ENCODE measurements around the gene TSPAN5. TPM values are rescaled to one million over a fixed set of nuclear protein-coding genes. Genes with fewer than 3 reads are reported as not detected.
A peak's percentile ranks its signal among the peaks of the same experiment; 100 is the strongest.
"Not testable (repeated sequence)": the region's sequence is repeated elsewhere in the genome, so short reads cannot be mapped to it uniquely, and the experiment has no call there.

TSPAN5 gene
- total RNA-seq, 1 donor from 2014 or later = 21.1 TPM

- no peak for DNase-seq (ENCODE audit: low spot score)
- H3K36me3 Mint-ChIP-seq (ENCODE audit: low read depth) = peaks cover 13% of the 10 kb centered on the region
- peak overlapping the region; percentile 14 for H3K27ac Mint-ChIP-seq
- intact Hi-C loops (cut with micrococcal nuclease) = loop anchor here (1.0 kb wide), 2 partner anchors 10 to 18 kb away; no protein-coding TSS in a partner anchor
- H3K4me3 Mint-ChIP-seq (ENCODE audit: low read depth) = no peak overlapping the region
- no peaks in the 10 kb centered on the region for H3K27me3 Mint-ChIP-seq (ENCODE audit: low read depth)
- no peaks in the 10 kb centered on the region for H3K9me3 Mint-ChIP-seq
- peaks cover 36% of the 10 kb centered on the region for H3K4me1 Mint-ChIP-seq (ENCODE audit: low read depth)
Measured at GRCh38 chr4:98493296-98493695, 165.1 kb downstream of the TSPAN5 start.

GRCh38 chr4:98491899-98492559, 166.4 kb downstream of the TSPAN5 start:
- H3K4me3 Mint-ChIP-seq (ENCODE audit: low read depth) = no peak overlapping the region
- intact Hi-C loops (cut with micrococcal nuclease) = no loop called here

GRCh38 chr4:98490251-98490650, 168.2 kb downstream of the TSPAN5 start:
- DNase-seq (ENCODE audit: low spot score) = no peak
- H3K4me1 Mint-ChIP-seq (ENCODE audit: low read depth) = peaks cover 50% of the 10 kb centered on the region
- no peak overlapping the region for H3K27ac Mint-ChIP-seq
- intact Hi-C loops (cut with micrococcal nuclease) = no loop called here
- H3K4me3 Mint-ChIP-seq (ENCODE audit: low read depth) = no peak overlapping the region
- no peaks in the 10 kb centered on the region for H3K9me3 Mint-ChIP-seq
- no peaks in the 10 kb centered on the region for H3K27me3 Mint-ChIP-seq (ENCODE audit: low read depth)
- peaks cover 18% of the 10 kb centered on the region for H3K36me3 Mint-ChIP-seq (ENCODE audit: low read depth)

More at GRCh38 chr4:98491899-98492559, 166.4 kb downstream of the TSPAN5 start:
- DNase-seq (ENCODE audit: low spot score) = no peak
- peaks cover 37% of the 10 kb centered on the region for H3K4me1 Mint-ChIP-seq (ENCODE audit: low read depth)
- no peaks in the 10 kb centered on the region for H3K27me3 Mint-ChIP-seq (ENCODE audit: low read depth)
- no peaks in the 10 kb centered on the region for H3K9me3 Mint-ChIP-seq
- H3K36me3 Mint-ChIP-seq (ENCODE audit: low read depth) = peaks cover 10% of the 10 kb centered on the region
- no peak overlapping the region for H3K27ac Mint-ChIP-seq

GRCh38 chr4:98485816-98486345, 172.5 kb downstream of the TSPAN5 start:
- Mint-ChIP-seq H3K4me3 (ENCODE audit: low read depth) (peak overlapping the region; percentile 24), H3K9me3 (no peaks in the 10 kb centered on the region), H3K4me1 (ENCODE audit: low read depth) (peaks cover 65% of the 10 kb centered on the region), H3K36me3 (ENCODE audit: low read depth) (peaks cover 42% of the 10 kb centered on the region), H3K27ac (peak overlapping the region; percentile 83), H3K27me3 (ENCODE audit: low read depth) (no peaks in the 10 kb centered on the region)
- no peak for DNase-seq (ENCODE audit: low spot score)
- intact Hi-C loops (cut with micrococcal nuclease) = loop anchor here (1.0 kb wide), 1 partner anchor 20 kb away; no protein-coding TSS in a partner anchor

GRCh38 chr4:98484031-98484430, 174.4 kb downstream of the TSPAN5 start:
- intact Hi-C loops (cut with micrococcal nuclease) = no loop called here
- Mint-ChIP-seq H3K36me3 (ENCODE audit: low read depth) (peaks cover 58% of the 10 kb centered on the region), H3K27ac (peak overlapping the region; percentile 99), H3K27me3 (ENCODE audit: low read depth) (no peaks in the 10 kb centered on the region), H3K4me3 (ENCODE audit: low read depth) (peak overlapping the region; percentile 10), H3K9me3 (no peaks in the 10 kb centered on the region), H3K4me1 (ENCODE audit: low read depth) (peaks cover 83% of the 10 kb centered on the region)
- no peak for DNase-seq (ENCODE audit: low spot score)

GRCh38 chr4:98482847-98483806, 175.3 kb downstream of the TSPAN5 start:
- H3K36me3 Mint-ChIP-seq (ENCODE audit: low read depth) = peaks cover 67% of the 10 kb centered on the region
- DNase-seq (ENCODE audit: low spot score) = no peak
- peak overlapping the region; percentile 70 for H3K4me3 Mint-ChIP-seq (ENCODE audit: low read depth)
- H3K27ac Mint-ChIP-seq = peak overlapping the region; percentile 99
- H3K9me3 Mint-ChIP-seq = no peaks in the 10 kb centered on the region
- H3K4me1 Mint-ChIP-seq (ENCODE audit: low read depth) = peaks cover 88% of the 10 kb centered on the region
- intact Hi-C loops (cut with micrococcal nuclease) = loop anchor here (1.0 kb wide), 5 partner anchors 10 to 447 kb away; no protein-coding TSS in a partner anchor
- no peaks in the 10 kb centered on the region for H3K27me3 Mint-ChIP-seq (ENCODE audit: low read depth)

GRCh38 chr4:98482503-98482846, 175.9 kb downstream of the TSPAN5 start:
- Mint-ChIP-seq H3K4me3 (ENCODE audit: low read depth) (peak overlapping the region; percentile 70), H3K27me3 (ENCODE audit: low read depth) (no peaks in the 10 kb centered on the region), H3K36me3 (ENCODE audit: low read depth) (peaks cover 70% of the 10 kb centered on the region), H3K9me3 (no peaks in the 10 kb centered on the region), H3K27ac (peak overlapping the region; percentile 99), H3K4me1 (ENCODE audit: low read depth) (peaks cover 86% of the 10 kb centered on the region)
- no peak for DNase-seq (ENCODE audit: low spot score)
- intact Hi-C loops (cut with micrococcal nuclease) = no loop called here

- Mint-ChIP-seq H3K4me3 (ENCODE audit: low read depth) (no peak overlapping the region), H3K4me1 (ENCODE audit: low read depth) (peaks cover 85% of the 10 kb centered on the region), H3K36me3 (ENCODE audit: low read depth) (peaks cover 77% of the 10 kb centered on the region), H3K27me3 (ENCODE audit: low read depth) (no peaks in the 10 kb centered on the region), H3K9me3 (no peaks in the 10 kb centered on the region), H3K27ac (peak overlapping the region; percentile 99)
- no peak for DNase-seq (ENCODE audit: low spot score)
- intact Hi-C loops (cut with micrococcal nuclease) = no loop called here
Measured at GRCh38 chr4:98481167-98481566, 177.2 kb downstream of the TSPAN5 start.

GRCh38 chr4:98480535-98480934, 177.9 kb downstream of the TSPAN5 start:
- peaks cover 80% of the 10 kb centered on the region for H3K4me1 Mint-ChIP-seq (ENCODE audit: low read depth)
- H3K27ac Mint-ChIP-seq = peak overlapping the region; percentile 99
- no peaks in the 10 kb centered on the region for H3K9me3 Mint-ChIP-seq
- intact Hi-C loops (cut with micrococcal nuclease) = no loop called here
- no peak overlapping the region for H3K4me3 Mint-ChIP-seq (ENCODE audit: low read depth)
- no peak for DNase-seq (ENCODE audit: low spot score)
- H3K27me3 Mint-ChIP-seq (ENCODE audit: low read depth) = no peaks in the 10 kb centered on the region
- H3K36me3 Mint-ChIP-seq (ENCODE audit: low read depth) = peaks cover 74% of the 10 kb centered on the region

- H3K4me3 Mint-ChIP-seq (ENCODE audit: low read depth) = peak overlapping the region; percentile 7
- H3K27ac Mint-ChIP-seq = peak overlapping the region; percentile 67
- H3K36me3 Mint-ChIP-seq (ENCODE audit: low read depth) = peaks cover 77% of the 10 kb centered on the region
- H3K27me3 Mint-ChIP-seq (ENCODE audit: low read depth); intact Hi-C loops (cut with micrococcal nuclease); DNase-seq (ENCODE audit: low spot score); H3K9me3 Mint-ChIP-seq: not testable (repeated sequence)
- H3K4me1 Mint-ChIP-seq (ENCODE audit: low read depth) = peaks cover 80% of the 10 kb centered on the region
Measured at GRCh38 chr4:98479590-98479989, 178.8 kb downstream of the TSPAN5 start.

- Mint-ChIP-seq H3K9me3 (no peaks in the 10 kb centered on the region), H3K27me3 (ENCODE audit: low read depth) (no peaks in the 10 kb centered on the region), H3K4me3 (ENCODE audit: low read depth) (no peak overlapping the region), H3K4me1 (ENCODE audit: low read depth) (peaks cover 62% of the 10 kb centered on the region), H3K36me3 (ENCODE audit: low read depth) (peaks cover 86% of the 10 kb centered on the region), H3K27ac (no peak overlapping the region)
- DNase-seq (ENCODE audit: low spot score) = no peak
- intact Hi-C loops (cut with micrococcal nuclease) = no loop called here
Measured at GRCh38 chr4:98476891-98477290, 181.5 kb downstream of the TSPAN5 start.

GRCh38 chr4:98474408-98474844, 184.0 kb downstream of the TSPAN5 start:
- no peak for DNase-seq (ENCODE audit: low spot score)
- intact Hi-C loops (cut with micrococcal nuclease) = no loop called here

More at GRCh38 chr4:98474408-98474844, 184.0 kb downstream of the TSPAN5 start:
- Mint-ChIP-seq H3K36me3 (ENCODE audit: low read depth) (peaks cover 86% of the 10 kb centered on the region), H3K27me3 (ENCODE audit: low read depth) (no peaks in the 10 kb centered on the region), H3K27ac (no peak overlapping the region), H3K9me3 (no peaks in the 10 kb centered on the region), H3K4me1 (ENCODE audit: low read depth) (peaks cover 59% of the 10 kb centered on the region), H3K4me3 (ENCODE audit: low read depth) (no peak overlapping the region)
